ENCODE measurements around the gene TEX22.

DNA sequence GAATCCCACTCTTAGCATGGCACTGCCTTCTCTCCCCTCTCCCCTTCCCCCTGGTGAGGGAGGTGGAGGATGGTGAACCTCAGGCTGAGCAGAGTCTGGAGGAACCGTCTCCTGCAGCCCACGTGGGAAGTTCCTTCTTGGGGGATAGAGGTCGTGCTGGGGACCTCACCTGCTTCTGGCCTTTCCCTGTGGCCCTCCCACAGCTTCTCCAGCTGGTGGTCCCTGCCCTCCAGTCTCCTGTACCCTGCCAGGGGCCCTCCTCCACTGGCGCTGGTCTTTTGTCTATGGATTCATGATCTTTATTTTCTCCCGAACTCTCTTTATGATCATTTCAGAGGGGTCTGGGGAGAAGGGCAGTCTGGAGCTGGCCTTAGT, 12.3 kb downstream of the TEX22 start:
- no peak for TF ChIP-seq CTCF (IDR thresholded peaks at IDR 0.05)
- TF ChIP-seq EP300 (IDR thresholded peaks at IDR 0.05), result no peak
- TF ChIP-seq POLR2AphosphoS5 (IDR thresholded peaks at IDR 0.05), result no peak
- no peak for TF ChIP-seq POLR2A (IDR thresholded peaks at IDR 0.05)

All from sigmoid colon (tissue), 4 donors.